Activated CD4-positive, CD25-positive, alpha-beta regulatory T cell (primary cell): ENCODE results near the gene POLR3B.
"Not testable (repeated sequence)": the region's sequence is repeated elsewhere in the genome, so short reads cannot be mapped to it uniquely, and the experiment has no call there.

ENCODE experiments used
- DNase-seq, 4 experiments: peaks; one replicate each; lab custom pipeline; 2025; lab: John Stamatoyannopoulos, UW

The POLR3B gene

GRCh38 chr12:106461730-106462129, 104.2 kb downstream of the POLR3B start:
- DNase-seq: no peak

- not testable (repeated sequence) for DNase-seq
Observed at GRCh38 chr12:106465605-106466004, 108.1 kb downstream of the POLR3B start.

- DNase-seq: not testable (repeated sequence)
Observed at GRCh38 chr12:106475662-106476061, 118.1 kb downstream of the POLR3B start.

GRCh38 chr12:106477627-106478026, 120.1 kb downstream of the POLR3B start:
- not testable (repeated sequence) for DNase-seq

- no peak for DNase-seq
Observed at GRCh38 chr12:106480251-106480650, 122.7 kb downstream of the POLR3B start.

- no peak for DNase-seq
Observed at GRCh38 chr12:106481246-106481645, 123.7 kb downstream of the POLR3B start.

GRCh38 chr12:106487664-106488063, 130.1 kb downstream of the POLR3B start:
- DNase-seq: no peak

- no peak for DNase-seq
Observed at GRCh38 chr12:106488884-106489283, 131.3 kb downstream of the POLR3B start.

- no peak for DNase-seq
Observed at GRCh38 chr12:106490264-106490663, 132.7 kb downstream of the POLR3B start.

- no peak for DNase-seq
Observed at GRCh38 chr12:106492857-106493256, 135.3 kb downstream of the POLR3B start.

- DNase-seq: no peak
Observed at GRCh38 chr12:106493531-106493930, 136.0 kb downstream of the POLR3B start.

GRCh38 chr12:106495354-106495965, 137.9 kb downstream of the POLR3B start:
- no peak for DNase-seq

GRCh38 chr12:106498056-106498455, 140.5 kb downstream of the POLR3B start:
- no peak for DNase-seq

GRCh38 chr12:106499628-106500027, 142.1 kb downstream of the POLR3B start:
- no peak for DNase-seq

GRCh38 chr12:106506691-106507090, 149.1 kb downstream of the POLR3B start:
- no peak for DNase-seq

GRCh38 chr12:106508966-106509365, 151.4 kb downstream of the POLR3B start:
- DNase-seq: no peak

- DNase-seq: no peak
Observed at GRCh38 chr12:106511365-106511764, 153.8 kb downstream of the POLR3B start.

GRCh38 chr12:106517314-106517713, 159.8 kb downstream of the POLR3B start:
- DNase-seq: no peak

GRCh38 chr12:106519607-106520021, 162.1 kb downstream of the POLR3B start:
- DNase-seq: no peak

GRCh38 chr12:106521901-106522300, 164.4 kb downstream of the POLR3B start:
- no peak for DNase-seq

GRCh38 chr12:106522708-106523107, 165.2 kb downstream of the POLR3B start:
- DNase-seq: no peak

GRCh38 chr12:106527356-106527755, 169.8 kb downstream of the POLR3B start:
- DNase-seq: no peak

- DNase-seq: no peak
Observed at GRCh38 chr12:106541201-106541600, 183.7 kb downstream of the POLR3B start.

GRCh38 chr12:106551410-106551809, 193.9 kb downstream of the POLR3B start:
- DNase-seq: no peak
